GM21576 (cell line): ENCODE results near the gene SEPTIN2.
"Not testable (repeated sequence)": the region's sequence is repeated elsewhere in the genome, so short reads cannot be mapped to it uniquely, and the experiment has no call there.

Experiments used
- ATAC-seq: cut with Tn5 transposase; IDR thresholded peaks from one replicate; pipeline ENCODE4 v1.9.1; 2021; ENCODE audit warnings: mild to moderate bottlenecking, moderate library complexity; ENCODE audit not compliant: unreplicated experiment

The SEPTIN2 gene

DNA sequence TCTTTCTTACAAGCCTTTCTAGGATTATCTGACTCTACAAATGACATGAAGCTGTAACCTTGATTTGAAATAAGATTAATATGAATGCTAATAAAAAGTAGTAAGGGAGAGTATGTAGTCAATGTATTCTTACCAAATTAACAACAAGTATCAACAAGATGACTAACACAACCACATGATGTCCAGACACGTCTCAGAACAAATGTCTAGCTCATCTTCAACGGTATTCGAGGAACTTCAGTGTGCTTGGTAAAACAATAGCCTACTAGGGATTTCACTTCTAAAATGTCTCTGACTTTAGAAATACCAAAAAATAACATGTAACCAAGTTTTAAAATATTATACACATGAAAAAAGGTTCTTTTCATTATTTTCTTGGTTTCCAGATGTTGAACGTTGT, 3.6 kb upstream of the SEPTIN2 start:
- no peak for ATAC-seq

DNA sequence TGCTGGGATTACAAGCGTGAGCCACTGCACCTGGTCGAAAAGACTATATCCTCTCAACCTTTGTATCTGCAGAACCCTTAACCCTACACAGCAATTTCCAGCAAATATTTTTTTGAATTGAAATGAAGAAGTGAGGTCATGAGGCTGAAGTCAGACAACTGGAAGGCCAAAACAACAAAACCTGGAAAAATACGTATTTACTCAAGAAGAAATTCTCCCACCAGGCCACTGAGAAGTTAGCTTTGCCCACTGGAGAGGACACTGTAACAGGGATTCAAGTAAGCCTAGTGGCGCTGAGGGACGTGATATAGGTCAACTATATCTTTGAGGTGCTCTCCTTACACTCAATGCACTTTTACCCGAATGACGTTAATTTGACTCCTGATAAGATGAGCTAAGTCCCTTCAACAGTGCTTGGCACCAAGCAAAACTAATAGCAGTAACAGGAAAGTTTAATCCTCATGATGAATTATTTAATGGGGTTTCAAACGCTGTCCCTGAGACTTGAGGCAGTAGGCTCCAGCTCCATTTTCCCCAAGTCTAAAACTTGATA, 2.1 kb upstream of the SEPTIN2 start:
- no peak for ATAC-seq

DNA sequence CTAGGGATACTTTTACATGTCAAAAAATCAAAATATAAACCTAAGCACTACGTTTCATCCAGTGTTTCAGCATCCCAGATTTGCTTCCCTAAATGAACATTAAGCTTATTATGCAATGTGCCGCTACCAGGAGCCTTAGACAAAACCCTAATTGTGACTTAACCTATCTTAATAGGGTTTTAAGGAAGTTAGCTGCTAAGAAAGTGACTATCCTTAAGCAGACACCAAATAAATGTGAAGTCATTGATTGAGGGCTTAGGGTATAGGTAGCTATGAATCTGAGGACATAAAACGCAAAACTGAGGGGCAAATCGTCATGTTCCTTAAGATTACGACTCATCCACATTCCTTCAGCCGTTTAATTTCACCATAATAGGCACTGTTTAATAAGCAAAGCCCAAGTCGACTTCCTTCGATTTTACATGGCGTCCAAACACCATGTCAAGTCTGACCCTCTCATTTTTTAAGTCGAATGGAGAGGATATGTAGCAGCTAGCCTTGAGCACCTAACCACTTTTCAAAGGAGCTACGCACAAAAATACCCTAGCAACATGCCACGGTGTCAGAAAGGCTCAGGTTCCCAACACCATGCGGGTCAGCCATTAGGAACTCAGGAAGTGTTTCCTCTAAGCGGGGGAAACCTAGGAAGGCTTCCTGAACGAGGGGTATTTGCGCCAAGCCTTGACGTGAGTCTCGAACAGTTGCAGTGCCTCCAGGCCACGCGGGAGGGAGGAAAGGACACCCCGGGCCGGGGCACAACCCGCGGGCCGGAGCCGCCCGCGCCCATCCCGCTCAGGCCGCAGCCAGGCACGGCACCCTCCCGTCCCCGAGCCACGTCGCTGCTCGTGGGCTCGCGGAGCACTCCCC, 1.3 kb upstream of the SEPTIN2 start:
- ATAC-seq = no peak

DNA sequence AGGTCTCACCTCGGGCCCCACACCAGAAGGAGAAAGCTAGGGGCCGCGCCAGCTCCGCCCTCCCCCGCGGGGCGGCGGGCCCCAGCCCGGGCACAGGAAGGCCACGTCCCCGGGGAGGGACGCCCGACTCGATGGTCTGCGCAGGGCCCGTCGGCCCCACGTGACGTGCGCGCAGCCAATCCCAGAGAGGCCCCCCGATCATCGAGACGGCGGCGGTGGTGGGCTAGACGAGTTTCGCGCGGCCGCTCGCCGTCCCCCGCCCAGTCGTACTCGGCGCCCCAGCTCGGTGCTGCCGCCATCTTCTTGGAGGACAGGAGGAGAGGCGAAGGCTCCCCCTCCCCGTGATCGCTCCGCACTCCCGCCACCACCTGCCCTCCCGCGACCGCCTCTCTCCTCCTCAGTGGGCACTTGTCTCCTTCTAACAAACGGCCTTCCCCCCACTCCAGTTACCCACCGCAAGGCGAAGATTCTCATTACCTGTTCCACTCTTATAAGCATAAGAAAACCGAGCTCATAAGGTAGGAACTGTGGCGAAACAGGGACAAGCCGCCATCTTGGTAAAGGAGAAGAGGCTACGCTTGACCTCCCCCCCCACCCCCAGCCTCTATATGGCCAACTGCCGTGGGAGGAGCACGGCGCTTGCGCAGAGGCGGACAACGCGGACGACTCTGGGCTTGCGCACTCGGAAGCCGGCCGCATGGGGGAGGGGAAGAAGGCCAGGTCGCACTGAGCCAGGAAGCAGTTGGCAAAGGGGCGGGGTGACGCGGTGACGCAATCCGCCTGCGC, 439 bp upstream of the SEPTIN2 start, which contains the start of gene HDLBP:
Gene HDLBP, minus strand, starts transcription at position 580 of the 786 bp plus-strand sequence. CDS start 48,803 bp downstream, outside the sequence.
- ATAC-seq = peak; percentile 61

DNA sequence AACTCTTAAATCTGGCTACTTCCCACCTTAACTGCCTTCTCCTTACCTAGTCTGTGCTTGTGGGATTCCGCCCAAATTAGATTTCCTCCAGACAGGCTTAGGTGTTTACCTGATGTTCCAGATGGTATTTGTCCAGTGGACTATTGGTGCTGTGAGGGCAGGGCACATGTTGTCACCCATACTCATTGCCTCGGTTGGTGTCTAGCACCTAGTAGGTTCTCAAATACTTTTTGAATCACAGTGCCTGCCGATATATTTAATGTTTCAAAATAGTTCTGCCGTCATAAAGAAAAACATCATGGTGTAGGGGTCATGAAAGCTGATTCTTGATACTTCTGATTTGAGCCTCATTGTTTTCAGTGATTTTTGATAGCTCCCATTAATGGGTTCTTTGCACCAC, 1.1 kb downstream of the SEPTIN2 start:
- ATAC-seq = no peak

DNA sequence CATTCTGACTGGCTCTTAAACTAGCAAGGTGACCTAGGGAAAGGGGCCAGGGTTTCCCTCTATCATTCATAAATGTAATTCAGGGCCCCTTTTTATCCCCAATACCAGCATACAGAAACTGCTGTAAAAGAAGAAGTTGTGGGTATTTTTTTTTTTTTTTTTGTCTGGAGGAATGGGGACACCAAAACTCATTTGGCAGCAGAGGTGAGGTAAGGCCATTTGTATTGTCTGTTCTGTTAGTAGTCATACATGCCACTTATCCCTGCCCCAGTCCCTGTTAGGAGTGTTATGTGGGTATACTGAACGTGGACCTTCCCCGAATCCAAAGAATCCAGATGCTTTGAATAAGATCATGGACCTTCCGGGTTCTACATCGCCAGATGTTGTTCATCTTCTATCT, 1.7 kb downstream of the SEPTIN2 start:
- no peak for ATAC-seq

DNA sequence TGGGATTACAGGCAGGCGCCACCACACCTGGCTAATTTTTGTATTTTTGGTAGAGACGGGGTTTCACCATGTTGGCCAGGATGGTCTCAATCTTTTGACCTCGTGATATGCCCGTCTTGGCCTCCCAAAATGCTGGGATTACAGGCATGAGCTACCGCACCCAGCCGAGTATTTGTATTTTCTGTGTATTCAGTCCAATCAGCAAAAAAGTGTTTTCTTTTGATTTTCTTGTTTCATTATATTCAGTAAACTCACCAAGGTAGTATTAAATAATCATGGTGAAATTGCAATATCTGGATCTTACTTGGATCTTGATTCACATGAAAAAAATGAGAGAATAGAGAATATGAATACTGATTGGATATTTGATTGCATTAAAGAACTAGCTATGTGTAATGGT, 3.1 kb downstream of the SEPTIN2 start:
- not testable (repeated sequence) for ATAC-seq

DNA sequence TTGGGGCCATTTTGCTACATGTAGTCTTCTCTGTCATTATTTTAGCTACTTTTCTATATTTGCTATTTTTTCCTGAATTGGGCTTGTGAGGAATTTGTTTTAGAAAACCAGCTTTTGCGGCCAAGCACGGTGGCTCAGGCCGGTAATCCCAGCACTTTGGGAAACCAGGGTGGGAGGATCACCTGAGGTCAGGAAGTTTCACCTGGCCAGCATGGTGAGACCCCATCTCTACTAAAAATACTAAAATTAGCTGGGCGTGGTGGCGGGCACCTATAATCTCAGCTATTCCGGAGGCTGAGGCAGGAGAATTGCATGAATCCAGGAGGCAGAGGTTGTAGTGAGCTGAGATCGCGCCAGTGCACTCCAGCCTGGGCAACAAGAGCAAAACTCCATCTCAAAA, 4.7 kb downstream of the SEPTIN2 start:
- ATAC-seq = no peak

DNA sequence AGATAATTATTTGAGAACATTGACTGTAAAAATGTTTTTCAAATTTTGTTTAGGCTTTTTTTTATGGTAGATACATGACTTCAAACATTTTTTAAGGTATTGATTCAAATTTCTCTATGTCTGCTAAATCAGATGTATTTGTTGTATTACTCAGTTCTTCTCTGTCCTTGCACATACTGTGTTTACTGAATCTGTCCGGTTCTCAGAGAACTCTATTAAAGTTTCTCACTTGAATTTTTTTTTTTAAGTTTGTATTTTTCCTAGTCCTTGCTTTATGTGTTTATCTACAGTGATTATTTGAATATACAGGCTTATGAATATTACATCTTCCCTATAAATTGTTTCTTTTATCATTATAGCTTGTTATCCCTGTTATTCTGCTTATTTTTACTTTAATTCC, 5.3 kb downstream of the SEPTIN2 start:
- no peak for ATAC-seq

DNA sequence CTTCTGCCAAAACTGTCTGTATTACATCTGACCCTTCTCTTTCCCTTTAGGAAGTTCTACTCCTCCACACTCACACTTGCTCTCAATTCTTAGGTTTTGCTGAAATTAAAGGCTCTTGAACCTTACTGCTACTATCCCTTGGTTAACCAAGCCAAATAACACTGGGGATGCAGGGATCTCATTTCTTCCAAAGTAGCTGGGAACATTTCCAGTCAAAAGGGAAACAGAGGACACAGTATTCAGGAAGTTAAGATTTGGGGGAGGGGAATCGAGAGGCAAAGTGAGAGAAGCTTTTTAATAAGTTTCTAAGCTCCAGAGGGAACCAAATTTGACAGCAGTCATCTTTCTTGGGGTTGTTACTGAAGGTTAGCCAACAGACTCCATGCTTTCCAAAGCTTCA, 6.2 kb downstream of the SEPTIN2 start:
- no peak for ATAC-seq

DNA sequence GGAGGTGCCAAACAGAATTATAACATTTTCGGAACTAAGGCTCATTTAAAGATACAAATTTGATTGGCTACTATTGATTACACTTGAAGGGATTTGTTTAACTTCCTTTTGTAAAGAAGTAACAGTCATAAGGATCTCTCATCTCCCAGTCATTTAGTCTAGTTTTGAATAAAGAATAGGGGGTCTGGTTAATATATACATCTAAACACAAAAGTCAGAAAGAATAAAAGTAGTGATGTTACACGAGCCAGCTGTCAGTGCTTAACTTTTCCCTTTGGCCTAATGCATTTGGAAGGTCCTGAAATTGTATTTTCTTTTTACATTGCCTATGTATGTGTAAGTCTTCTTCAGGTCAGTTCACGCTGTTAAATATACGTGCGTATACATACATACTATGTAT, 8.1 kb downstream of the SEPTIN2 start:
- ATAC-seq = no peak

DNA sequence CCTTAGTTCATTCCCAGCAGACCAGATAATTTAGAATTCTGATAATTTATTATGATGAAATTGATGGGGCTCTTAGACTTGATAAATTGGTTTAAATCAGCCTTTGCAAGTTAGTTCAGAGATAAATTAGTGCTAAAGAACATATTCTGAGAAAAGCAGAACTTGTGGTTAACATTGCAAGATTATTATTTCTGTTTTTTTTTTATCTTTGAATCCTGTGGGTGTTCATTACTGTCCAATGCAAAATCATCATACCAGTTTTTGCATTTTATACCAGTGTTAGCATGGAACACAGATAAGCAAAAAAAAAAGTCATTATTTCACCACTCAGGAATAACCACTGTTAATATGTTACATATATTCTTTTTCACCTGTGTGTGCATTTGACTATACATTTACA, 9.1 kb downstream of the SEPTIN2 start:
- ATAC-seq = no peak

DNA sequence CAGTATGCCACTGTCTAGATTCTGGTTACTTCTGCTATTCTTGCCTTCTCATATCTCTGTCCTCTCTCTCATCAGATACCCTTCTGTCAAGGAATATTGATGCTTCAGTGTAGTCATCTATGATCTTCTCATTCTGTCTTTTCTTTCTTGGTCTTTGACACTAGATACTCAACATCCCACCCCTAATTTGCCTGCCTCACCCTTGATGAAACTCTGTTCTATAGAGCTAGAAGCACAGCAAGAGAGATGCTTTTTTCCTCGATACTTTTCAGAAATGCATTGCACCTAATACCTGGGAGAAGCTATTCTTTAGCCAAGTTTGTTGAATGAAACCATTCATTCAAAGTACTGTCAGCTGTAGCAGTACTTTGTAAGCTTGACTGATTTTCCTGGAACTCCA, 9.5 kb downstream of the SEPTIN2 start:
- no peak for ATAC-seq

DNA sequence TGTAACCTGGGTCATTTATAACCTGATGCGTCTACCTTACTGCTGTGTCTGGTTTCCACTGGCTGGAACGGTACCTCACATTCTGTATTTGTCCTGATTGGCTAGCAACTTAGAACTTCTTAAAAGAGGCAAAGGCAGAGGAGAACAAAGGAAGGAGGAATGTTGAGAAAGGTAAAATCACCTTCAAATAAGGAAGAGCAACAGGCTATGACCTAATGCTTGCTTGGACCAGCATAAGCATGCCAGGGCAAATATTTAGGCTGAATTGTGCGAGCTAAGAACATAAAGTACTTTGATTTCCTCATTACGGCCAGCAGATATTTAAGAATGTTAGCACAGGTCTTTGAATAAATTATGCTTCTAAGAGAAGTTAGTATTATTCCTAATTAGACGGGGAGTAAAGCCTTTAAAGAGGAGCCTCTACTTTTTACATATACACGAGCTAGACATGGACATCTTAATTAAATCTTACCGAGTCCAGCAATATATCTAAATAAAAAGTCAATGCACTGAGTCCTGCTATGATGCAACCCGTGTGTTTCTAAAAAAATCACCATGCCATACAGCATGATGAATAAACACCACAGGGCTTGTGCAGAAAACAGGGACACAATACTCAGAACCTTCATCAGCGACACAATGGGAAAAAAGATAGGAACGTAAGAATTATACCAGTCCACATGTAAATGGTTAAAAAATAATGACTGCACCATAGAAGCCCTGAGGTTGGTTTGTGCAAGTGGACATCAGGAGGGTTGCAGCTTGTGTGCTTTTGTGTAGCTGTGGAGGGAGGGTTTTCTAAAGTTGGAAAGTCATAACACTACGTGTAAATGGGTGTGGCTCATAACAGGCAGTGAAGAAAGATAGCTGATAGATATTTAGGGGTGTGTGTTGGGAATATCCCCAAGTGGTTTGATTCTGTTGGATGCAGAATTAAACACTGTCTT, 14.2 kb downstream of the SEPTIN2 start:
- ATAC-seq = no peak

DNA sequence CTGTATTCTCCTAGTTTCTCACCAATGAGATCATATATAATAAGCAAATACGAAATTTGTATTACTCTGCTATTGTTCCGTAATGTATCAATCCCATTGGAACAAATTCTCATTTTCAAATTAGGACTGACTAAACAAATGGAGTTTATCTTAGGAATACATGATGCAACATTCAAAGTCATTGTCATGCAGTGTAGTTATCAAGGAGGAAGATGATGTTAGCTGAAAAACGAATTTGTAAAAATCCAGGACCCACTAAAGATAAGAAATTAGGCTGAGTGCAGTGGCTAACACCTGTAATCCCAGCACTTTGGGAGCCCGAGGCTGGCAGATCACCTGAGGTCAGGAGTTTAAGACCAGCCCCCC, 14.9 kb downstream of the SEPTIN2 start:
- ATAC-seq = no peak

DNA sequence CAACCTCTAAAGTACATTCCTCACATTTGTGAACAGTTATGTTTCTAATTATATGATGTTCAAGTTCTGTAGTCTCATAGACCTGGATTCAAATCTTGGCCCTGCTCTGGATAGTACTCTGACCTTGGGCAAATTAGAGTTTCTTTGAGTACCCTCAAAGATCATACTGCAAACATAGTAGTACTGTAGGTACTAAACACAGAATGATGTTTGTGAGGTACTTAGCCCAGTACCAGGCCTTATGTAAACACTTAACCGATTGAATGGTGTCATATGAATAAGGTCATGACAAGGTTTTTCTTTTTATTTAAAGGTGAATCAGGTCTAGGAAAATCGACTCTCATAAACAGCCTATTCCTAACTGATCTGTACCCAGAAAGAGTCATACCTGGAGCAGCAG, 19.1 kb downstream of the SEPTIN2 start:
- ATAC-seq = no peak

DNA sequence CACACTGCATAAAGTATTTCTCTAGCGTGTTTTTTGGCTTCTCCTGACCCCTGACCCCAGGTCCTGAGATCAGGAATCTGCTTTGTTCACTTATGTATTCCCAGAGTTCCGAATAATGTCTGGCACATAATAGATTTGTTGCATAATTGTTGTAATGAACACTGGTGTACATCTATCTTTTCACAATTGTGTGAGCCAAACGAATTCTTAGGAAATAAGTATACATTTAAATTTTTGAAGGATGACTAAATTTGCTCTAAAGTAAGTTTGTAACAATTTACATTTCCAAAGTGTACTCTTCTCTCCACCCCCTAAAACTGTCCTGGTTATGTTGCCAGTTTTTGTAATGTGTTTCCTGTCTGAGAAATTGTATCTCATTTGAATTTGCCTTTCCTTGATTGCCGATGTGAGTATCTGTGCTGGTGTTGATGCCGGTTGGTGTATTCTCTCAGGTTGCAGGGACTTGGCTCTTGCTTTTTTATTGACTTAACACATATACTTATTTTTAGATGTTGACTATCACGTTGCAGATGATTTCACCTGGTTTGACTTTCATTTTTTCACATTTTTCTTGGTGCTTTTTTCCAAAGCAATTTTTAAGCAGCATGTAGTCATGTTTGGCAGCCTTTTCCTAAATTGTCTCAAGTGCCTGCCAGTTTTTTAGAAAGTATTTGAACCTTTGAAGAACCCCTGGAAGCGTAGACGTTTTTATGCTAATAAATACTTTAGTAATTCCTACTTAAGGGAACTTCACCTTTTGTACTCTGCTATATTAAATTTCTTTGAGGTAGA, 24.3 kb downstream of the SEPTIN2 start:
- ATAC-seq = no peak

DNA sequence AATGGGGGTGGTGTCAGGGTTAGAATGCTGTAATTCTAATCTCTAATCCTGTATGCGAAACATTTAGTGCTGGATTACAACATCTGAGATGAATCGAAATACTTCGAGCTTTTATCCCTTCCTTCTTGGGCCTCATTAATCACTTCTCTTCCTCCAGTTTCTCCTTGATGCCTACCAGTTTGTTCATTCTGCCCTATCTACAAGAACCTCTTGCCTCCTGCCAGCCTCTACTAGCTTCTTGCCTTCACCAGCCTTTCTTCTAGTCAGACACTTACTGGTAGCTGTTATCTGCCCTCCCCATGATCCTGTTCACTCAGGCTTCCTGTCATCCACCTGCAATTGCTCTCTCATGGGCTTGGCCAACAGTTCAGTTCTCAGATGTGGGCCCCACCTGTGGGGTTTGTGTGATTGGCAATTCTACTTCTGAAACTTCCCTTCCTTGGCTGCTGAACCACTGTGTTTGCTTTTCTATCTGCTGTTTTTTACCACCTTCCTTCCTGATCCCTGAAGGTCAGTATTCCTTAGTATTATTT, 25.0 kb downstream of the SEPTIN2 start:
- ATAC-seq = no peak

DNA sequence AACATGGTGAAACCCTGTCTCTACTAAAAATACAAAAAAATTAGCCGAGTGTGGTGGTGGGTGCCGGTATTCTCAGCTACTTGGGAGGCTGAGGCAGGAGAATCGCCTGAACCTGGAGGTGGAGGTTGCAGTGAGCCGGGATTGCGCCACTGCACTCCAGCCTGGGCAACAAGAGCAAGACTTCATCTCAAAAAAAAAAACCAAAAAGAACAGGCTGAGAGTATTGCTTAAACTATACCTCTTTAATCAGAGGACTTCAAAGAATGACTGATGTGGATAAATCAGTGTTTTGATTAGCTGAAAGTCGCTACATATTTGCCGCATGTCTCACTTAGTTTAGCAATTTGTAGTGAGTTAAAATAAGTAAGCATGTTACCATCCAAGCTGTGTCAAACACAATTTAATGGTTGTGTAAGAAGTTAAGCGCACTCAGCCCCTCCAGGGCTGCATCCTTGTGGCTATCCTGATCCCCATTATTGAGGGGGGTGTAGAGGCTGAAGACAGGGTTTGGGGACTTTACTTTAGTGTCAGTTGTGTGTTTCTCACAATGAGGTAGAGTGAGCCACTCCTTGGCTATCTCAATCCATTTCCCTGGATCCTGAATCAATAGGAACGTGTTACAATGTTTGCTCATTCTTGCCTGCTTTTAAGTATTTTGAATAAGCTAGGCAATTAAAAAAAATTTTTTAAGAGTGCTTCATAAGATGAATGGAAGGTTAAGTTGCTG, 29.4 kb downstream of the SEPTIN2 start:
- ATAC-seq = no peak
